Measurements from ENCODE around the gene GFRA4.
A peak's percentile ranks its signal among the peaks of the same experiment; 100 is the strongest.

GFRA4 gene

DNA sequence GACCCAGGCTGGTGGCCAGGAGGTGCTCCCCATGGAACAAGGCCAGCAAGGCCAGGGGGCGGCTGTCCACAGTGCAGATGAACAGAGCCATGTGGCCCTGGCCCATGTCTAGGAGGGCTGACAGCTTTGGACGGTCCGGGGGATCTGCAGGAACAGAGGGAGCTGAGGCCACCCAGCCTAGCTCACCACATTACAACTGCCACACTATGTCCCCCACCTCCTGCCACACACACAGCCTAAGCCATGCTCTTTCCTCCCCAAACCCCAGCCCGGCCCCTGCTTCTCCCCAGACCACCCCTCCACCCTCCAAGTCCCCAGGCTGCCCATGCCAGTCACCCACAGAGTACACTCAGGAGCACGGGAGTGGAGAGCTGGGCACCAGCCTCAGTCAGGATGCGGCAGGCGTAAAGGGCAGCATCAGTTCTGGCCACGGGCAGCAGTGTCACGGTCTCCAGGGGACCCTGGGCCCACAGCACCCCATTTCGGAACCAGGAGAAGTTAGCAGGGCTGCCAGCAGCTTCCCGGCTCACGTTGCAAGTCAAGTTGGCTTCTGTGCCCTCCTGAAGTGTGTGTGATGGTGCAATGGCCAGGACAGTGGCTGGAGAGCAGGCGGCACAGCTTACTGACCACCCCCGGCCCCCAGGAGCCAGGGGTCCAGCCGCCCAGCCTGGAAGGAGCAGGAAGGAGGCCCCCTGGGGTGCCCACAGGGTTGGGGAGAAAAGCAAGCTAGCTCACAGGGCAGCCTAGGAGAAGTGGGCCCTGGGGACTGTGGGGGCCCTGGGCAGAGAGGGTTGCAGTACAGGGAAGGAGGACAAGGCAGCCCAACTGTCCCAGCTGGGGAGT, 33.8 kb upstream of the GFRA4 start:
- no peak overlapping the region for H3K4me3 ChIP-seq (ENCODE audit: low read depth, low read length)

DNA sequence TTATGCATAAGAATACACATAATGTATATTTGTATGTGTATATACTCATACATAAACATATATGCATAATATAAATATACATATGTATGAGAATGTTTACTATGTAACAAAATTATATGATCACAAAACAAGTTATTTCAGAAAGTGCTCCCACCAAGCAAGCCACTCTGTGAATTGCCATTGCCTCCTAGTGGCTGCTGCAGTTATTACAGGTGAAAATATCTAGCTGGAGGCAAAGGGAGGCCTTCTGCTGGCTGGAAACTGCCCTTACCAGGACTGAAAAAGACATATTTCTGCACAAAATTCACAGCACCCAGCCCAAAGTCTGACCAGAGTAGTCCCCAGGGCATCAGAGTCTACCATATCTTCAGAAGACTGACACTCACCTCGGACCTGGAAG, 33.0 kb upstream of the GFRA4 start:
- Histone ChIP-seq H3K36me3 (no peaks in the 10 kb centered on the region), H3K27ac (no peak overlapping the region), H3K27me3 (ENCODE audit: insufficient read depth, low read depth, severe bottlenecking) (no peaks in the 10 kb centered on the region), H3K9me3 (ENCODE audit: severe bottlenecking) (peaks cover 5% of the 10 kb centered on the region), H3K4me3 (ENCODE audit: low read depth, low read length) (no peak overlapping the region)
- TF ChIP-seq, protein P1, sequence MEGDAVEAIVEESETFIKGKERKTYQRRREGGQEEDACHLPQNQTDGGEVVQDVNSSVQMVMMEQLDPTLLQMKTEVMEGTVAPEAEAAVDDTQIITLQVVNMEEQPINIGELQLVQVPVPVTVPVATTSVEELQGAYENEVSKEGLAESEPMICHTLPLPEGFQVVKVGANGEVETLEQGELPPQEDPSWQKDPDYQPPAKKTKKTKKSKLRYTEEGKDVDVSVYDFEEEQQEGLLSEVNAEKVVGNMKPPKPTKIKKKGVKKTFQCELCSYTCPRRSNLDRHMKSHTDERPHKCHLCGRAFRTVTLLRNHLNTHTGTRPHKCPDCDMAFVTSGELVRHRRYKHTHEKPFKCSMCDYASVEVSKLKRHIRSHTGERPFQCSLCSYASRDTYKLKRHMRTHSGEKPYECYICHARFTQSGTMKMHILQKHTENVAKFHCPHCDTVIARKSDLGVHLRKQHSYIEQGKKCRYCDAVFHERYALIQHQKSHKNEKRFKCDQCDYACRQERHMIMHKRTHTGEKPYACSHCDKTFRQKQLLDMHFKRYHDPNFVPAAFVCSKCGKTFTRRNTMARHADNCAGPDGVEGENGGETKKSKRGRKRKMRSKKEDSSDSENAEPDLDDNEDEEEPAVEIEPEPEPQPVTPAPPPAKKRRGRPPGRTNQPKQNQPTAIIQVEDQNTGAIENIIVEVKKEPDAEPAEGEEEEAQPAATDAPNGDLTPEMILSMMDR (IDR thresholded peaks at IDR 0.05; ENCODE audit: low read depth, low read length), result peak; percentile 48
- no peak for DNase-seq

More for the DNA sequence above, 33.8 kb upstream of the GFRA4 start:
- Histone ChIP-seq H3K36me3 (no peaks in the 10 kb centered on the region), H3K9me3 (ENCODE audit: severe bottlenecking) (peaks cover 5% of the 10 kb centered on the region), H3K27me3 (ENCODE audit: insufficient read depth, low read depth, severe bottlenecking) (no peaks in the 10 kb centered on the region), H3K27ac (no peak overlapping the region)
- DNase-seq, result no peak
- TF ChIP-seq, protein P1 (IDR thresholded peaks at IDR 0.05; ENCODE audit: low read depth, low read length), result no peak

DNA sequence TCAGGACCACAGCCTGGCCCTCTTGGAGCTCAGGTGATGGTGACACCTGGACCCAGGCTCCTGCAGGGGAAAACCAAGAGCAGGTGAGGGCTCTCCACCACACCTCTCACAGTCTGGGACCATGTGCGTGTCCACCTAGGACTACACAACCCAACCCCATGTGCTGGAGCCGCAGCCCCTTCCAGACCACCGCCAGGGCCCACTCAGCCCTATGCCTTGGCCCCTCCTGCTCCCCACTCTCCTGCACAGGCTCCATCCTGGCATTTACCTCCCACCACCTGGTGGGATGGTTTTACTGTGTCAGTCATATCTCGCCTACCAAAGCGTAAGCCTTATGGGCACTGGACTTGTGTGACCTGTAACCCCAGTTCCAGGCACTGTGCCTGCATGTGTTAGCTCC, 31.7 kb upstream of the GFRA4 start:
- Histone ChIP-seq H3K27ac (no peak overlapping the region), H3K9me3 (ENCODE audit: severe bottlenecking) (peaks cover 5% of the 10 kb centered on the region), H3K36me3 (no peaks in the 10 kb centered on the region), H3K27me3 (ENCODE audit: insufficient read depth, low read depth, severe bottlenecking) (no peaks in the 10 kb centered on the region), H3K4me3 (ENCODE audit: low read depth, low read length) (no peak overlapping the region)
- DNase-seq, result no peak
- TF ChIP-seq, protein P1 (IDR thresholded peaks at IDR 0.05; ENCODE audit: low read depth, low read length), result no peak

DNA sequence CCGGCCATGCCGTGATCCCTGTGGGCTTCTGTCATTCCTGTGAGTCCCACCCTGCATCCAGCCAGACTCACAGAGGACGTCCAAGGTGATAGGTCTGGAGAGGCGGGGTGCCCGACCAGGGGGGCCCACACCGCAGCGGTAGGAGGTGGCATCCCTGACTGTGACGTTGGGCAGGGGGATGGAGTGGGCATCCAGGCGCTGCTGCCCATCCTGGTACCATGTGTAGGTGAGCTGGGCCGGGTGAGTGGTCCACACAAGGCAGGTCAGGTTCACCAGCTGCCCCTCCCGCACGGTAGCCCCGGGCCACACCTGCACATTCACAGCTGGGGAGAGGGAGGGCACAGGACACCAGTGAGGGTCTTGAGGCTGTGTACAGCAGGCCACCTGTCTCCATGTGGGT, 30.2 kb upstream of the GFRA4 start:
- Histone ChIP-seq H3K36me3 (no peaks in the 10 kb centered on the region), H3K9me3 (ENCODE audit: severe bottlenecking) (peaks cover 5% of the 10 kb centered on the region), H3K4me3 (ENCODE audit: low read depth, low read length) (no peak overlapping the region), H3K27ac (no peak overlapping the region), H3K27me3 (ENCODE audit: insufficient read depth, low read depth, severe bottlenecking) (no peaks in the 10 kb centered on the region)
- DNase-seq, result no peak
- TF ChIP-seq, protein P1 (IDR thresholded peaks at IDR 0.05; ENCODE audit: low read depth, low read length), result no peak

DNA sequence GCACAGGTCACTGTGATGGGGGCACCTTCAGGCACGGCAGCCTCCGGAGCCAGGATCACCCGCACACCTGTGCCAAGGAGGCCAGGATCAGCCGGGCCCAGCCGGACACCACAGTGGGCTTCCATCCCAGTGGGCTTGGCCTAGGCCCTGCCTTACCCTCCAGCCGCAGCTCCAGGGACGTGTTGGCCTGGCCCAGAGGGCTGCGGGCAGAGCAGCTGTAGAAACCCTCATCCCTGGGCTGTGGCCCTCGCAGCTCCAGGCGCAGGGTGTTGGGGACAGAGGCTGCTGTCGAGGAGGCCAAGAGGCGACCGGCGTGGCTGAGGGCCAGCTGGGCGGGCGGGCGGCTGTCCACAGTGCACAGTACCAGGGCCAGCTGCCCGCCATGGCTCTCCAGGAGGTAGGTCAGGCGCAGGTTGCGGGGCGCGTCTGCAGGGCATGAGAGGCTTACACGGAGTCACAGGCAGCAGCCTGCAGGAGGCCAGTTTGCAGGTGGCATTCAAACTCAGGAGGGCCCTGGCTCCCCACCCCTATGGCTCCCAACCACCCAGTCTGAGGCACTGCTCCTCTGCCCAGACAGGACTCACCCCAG, 29.6 kb upstream of the GFRA4 start:
- H3K9me3 ChIP-seq (ENCODE audit: severe bottlenecking), result peaks cover 5% of the 10 kb centered on the region
- DNase-seq, result no peak

More for the DNA sequence above, 29.6 kb upstream of the GFRA4 start:
- Histone ChIP-seq H3K27me3 (ENCODE audit: insufficient read depth, low read depth, severe bottlenecking) (no peaks in the 10 kb centered on the region), H3K27ac (no peak overlapping the region), H3K4me3 (ENCODE audit: low read depth, low read length) (no peak overlapping the region), H3K36me3 (no peaks in the 10 kb centered on the region)
- TF ChIP-seq, protein P1 (IDR thresholded peaks at IDR 0.05; ENCODE audit: low read depth, low read length), result no peak
